Measurements from ENCODE around the gene CSGALNACT2. TPM values are rescaled to one million over a fixed set of nuclear protein-coding genes. Genes with fewer than 3 reads are reported as not detected.
A peak's percentile ranks its signal among the peaks of the same experiment; 100 is the strongest.

The CSGALNACT2 gene
- polyA plus RNA-seq, 2 donors: 2.0 to 3.4 TPM

DNA sequence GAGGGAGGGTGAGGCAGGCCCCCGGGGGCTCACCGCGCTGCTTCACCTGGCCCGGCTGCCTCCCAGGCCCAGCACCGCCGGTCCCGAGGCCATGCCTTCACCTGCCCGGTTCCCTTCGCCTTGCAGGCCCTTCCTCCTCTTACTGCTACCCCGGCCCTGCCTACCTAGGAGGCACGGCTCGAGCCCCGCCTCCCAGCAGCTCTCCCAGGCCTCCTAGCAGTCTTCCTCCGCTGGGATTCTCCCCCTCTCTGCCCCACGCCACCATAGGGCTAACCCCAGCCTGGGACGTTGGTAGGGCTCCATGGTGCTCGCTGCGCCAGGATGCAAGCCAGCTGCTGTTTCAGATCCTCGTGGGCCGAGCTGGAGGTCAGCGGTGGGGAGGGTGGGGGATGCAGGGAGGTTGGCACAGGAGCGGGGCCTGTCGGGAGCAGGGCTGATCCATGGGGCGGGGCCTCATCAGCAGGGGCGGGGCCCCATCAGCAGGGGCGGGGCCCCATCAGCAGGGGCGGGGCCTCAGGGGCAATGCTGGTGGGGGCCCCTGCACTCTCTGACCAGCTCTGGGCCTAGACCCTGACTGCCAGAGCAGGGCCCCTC, 65.3 kb downstream of the CSGALNACT2 start:
- no peaks in the 10 kb centered on the region for H3K27me3 ChIP-seq (ENCODE audit: control insufficient read depth in 1 of 2, insufficient read depth in 2 of 2, low read length in 2 of 2)
- H3K36me3 ChIP-seq (ENCODE audit: control insufficient read depth in 2 of 2, insufficient read depth in 2 of 2, low read length in 1 of 2): peaks cover 0 to 1% of the 10 kb centered on the region in 2 donors
- peaks cover 8 to 10% of the 10 kb centered on the region in 2 donors for H3K4me1 ChIP-seq (ENCODE audit: control insufficient read depth in 2 of 2, insufficient read depth in 2 of 2, low read length in 1 of 2)
- no peaks in the 10 kb centered on the region for H3K9me3 ChIP-seq (ENCODE audit: control insufficient read depth in 2 of 2, insufficient read depth in 1 of 2, low read depth in 1 of 2, low read length in 1 of 2)
- peak overlapping the region in 1 of 2 donors; percentile 14 for H3K27ac ChIP-seq (ENCODE audit: low read depth in 2 of 2, low read length in 1 of 2)
- 58 to 62% methylated on average over 17 to 27 of the region's 27 CpGs for WGBS, 2 donors
- H3K4me3 ChIP-seq (ENCODE audit: low read depth in 1 of 2, low read length in 2 of 2): no peak overlapping the region

DNA sequence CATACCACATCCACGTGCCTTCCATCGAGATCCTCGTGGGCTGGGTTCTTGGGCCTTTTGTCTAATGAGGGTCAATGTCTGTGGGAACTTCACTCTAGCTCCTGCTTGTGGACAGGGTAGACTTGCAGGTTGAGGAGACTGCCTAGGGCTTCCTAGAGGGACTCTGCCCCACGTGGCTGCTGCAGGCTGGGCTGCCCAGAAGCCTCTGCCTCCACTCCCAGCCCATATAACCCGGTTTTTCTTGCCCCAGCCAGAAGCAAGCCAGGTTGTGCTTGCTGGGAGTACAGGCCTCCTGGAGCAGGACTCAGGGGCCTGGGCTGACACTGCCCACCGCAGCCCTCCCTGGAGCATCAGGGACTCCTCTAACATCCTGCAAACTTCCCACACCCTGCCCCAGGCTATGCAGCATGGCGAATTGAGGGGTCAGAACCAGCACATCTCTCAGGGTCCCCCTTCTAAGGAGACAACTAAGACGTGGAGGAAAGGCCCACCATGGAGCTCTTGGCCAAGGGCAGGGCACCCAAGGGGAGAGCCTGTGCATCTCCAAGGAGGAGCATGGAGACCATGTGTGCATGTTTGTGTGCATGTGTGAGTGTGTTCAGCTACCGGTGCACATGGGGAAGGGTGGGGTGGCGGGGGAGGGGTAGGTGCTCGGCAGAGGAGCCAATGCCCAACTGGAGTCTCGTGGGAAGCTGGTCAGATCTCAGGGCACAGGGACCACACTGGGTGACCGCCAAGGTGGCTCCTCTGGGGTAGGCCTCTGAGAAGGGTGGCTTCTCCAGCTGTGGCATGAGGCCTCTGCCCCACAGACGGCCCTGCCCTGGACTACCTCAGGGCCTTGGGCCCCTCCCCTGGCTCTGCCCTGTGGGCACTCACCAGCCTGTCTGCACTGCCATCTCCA, 66.0 kb downstream of the CSGALNACT2 start:
- H3K27ac ChIP-seq (ENCODE audit: low read depth in 2 of 2, low read length in 1 of 2): no peak overlapping the region
- H3K4me3 ChIP-seq (ENCODE audit: low read depth in 1 of 2, low read length in 2 of 2): no peak overlapping the region
- no peaks in the 10 kb centered on the region for H3K36me3 ChIP-seq (ENCODE audit: control insufficient read depth in 2 of 2, insufficient read depth in 2 of 2, low read length in 1 of 2)
- H3K9me3 ChIP-seq (ENCODE audit: control insufficient read depth in 2 of 2, insufficient read depth in 1 of 2, low read depth in 1 of 2, low read length in 1 of 2): no peaks in the 10 kb centered on the region
- peaks cover 8 to 10% of the 10 kb centered on the region in 2 donors for H3K4me1 ChIP-seq (ENCODE audit: control insufficient read depth in 2 of 2, insufficient read depth in 2 of 2, low read length in 1 of 2)
- H3K27me3 ChIP-seq (ENCODE audit: control insufficient read depth in 1 of 2, insufficient read depth in 2 of 2, low read length in 2 of 2): no peaks in the 10 kb centered on the region
- WGBS, 2 donors: 72 to 81% methylated on average over 14 of the region's 14 CpGs

GRCh38 chr10:43204943-43205671, 66.9 kb downstream of the CSGALNACT2 start:
- Histone ChIP-seq H3K4me1 (ENCODE audit: control insufficient read depth in 2 of 2, insufficient read depth in 2 of 2, low read length in 1 of 2) (peaks cover 8 to 10% of the 10 kb centered on the region in 2 donors), H3K27ac (ENCODE audit: low read depth in 2 of 2, low read length in 1 of 2) (no peak overlapping the region), H3K9me3 (ENCODE audit: control insufficient read depth in 2 of 2, insufficient read depth in 1 of 2, low read depth in 1 of 2, low read length in 1 of 2) (no peaks in the 10 kb centered on the region), H3K4me3 (ENCODE audit: low read depth in 1 of 2, low read length in 2 of 2) (no peak overlapping the region), H3K36me3 (ENCODE audit: control insufficient read depth in 2 of 2, insufficient read depth in 2 of 2, low read length in 1 of 2) (no peaks in the 10 kb centered on the region), H3K27me3 (ENCODE audit: control insufficient read depth in 1 of 2, insufficient read depth in 2 of 2, low read length in 2 of 2) (no peaks in the 10 kb centered on the region)
- 56 to 60% methylated on average over 10 to 11 of the region's 11 CpGs for WGBS, 2 donors

DNA sequence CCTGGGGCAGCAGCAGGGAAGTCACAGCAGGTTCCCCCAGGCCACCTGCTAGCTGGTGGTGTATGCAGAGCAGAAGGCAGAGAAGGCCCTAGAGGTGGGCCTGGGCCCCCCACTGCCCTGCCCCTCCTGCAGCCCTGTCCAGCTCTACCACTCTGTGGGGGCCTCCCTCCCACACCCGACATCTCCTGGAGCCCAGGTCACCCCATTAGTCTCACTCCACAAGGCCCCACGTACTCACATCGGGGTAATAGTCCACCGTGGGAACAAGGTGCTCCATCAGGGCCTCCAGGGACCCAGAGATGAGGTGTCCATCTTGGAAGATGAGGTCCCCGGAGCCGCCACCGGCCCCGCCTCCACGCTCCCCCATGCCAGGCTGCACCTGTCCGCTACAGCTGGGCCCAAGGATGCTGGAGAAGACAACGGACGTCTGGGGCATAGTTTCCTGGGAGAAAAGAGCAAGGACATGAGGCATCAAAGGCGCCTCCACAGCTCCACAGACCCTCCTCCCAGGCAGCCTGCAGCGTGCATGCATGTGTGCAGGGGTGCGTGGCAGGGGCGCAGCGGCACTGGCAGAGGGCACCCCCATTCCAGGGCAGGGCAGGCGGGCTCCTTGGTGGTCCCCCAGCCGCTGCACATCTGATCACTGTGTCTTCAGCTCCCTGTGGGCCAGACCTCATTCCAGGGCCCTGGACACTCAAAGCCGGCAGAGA, 67.6 kb downstream of the CSGALNACT2 start:
- Histone ChIP-seq H3K36me3 (ENCODE audit: control insufficient read depth in 2 of 2, insufficient read depth in 2 of 2, low read length in 1 of 2) (no peaks in the 10 kb centered on the region), H3K9me3 (ENCODE audit: control insufficient read depth in 2 of 2, insufficient read depth in 1 of 2, low read depth in 1 of 2, low read length in 1 of 2) (no peaks in the 10 kb centered on the region), H3K4me1 (ENCODE audit: control insufficient read depth in 2 of 2, insufficient read depth in 2 of 2, low read length in 1 of 2) (peaks cover 8% of the 10 kb centered on the region in 2 donors), H3K27me3 (ENCODE audit: control insufficient read depth in 1 of 2, insufficient read depth in 2 of 2, low read length in 2 of 2) (no peaks in the 10 kb centered on the region), H3K4me3 (ENCODE audit: low read depth in 1 of 2, low read length in 2 of 2) (no peak overlapping the region), H3K27ac (ENCODE audit: low read depth in 2 of 2, low read length in 1 of 2) (no peak overlapping the region)
- WGBS, 2 donors: 93 to 96% methylated on average over 20 of the region's 20 CpGs

GRCh38 chr10:43206391-43207235, 68.4 kb downstream of the CSGALNACT2 start:
- Histone ChIP-seq H3K4me1 (ENCODE audit: control insufficient read depth in 2 of 2, insufficient read depth in 2 of 2, low read length in 1 of 2) (peaks cover 6 to 8% of the 10 kb centered on the region in 2 donors), H3K27me3 (ENCODE audit: control insufficient read depth in 1 of 2, insufficient read depth in 2 of 2, low read length in 2 of 2) (no peaks in the 10 kb centered on the region), H3K27ac (ENCODE audit: low read depth in 2 of 2, low read length in 1 of 2) (no peak overlapping the region), H3K36me3 (ENCODE audit: control insufficient read depth in 2 of 2, insufficient read depth in 2 of 2, low read length in 1 of 2) (no peaks in the 10 kb centered on the region), H3K4me3 (ENCODE audit: low read depth in 1 of 2, low read length in 2 of 2) (no peak overlapping the region), H3K9me3 (ENCODE audit: control insufficient read depth in 2 of 2, insufficient read depth in 1 of 2, low read depth in 1 of 2, low read length in 1 of 2) (no peaks in the 10 kb centered on the region)
- WGBS, 2 donors: 91 to 92% methylated on average over 13 of the region's 13 CpGs

DNA sequence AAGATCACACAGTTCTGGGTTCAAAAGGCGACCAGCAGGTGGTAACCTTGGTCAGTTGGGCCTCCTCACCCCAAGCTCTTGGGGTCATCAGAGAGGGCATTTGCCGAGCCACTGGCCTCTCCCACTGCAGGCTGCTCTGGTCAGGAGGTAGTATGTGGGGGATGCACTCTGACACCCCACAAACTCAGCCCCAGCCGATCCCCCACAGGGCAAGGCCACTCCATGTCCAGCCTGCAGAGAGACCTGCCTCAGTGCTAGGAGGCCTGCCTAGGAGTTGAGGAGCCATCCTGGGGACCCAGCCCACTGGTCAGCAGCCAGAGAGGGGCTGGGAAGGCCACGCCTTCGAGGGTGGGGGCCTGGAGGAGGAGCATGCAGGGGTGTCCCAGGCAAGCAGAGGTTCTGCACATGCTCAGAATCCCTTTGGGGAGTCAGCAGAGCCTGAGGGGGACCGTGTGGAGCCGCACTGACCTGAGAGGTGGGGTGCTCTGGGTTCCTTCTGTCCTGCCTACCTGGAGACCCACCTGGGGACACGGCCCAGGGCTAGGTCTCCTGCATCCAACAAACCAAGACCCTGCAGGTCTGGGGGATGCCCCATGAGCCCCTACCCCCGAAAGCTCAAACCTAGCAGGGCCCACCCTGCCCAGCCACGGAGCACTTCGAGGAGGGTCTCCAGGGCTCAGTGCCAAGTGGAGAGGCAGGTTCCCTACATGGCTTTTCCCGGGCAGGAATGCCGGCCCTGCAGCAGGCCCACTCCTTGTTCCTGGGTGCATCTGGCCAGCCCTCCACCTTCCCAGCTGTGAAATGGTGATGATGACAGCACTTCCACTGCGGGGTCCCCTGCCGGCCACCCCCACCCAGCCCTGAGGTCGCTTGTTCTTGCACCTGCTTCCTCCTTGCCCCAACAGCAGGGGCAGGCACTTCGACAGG, 70.2 kb downstream of the CSGALNACT2 start:
- no peaks in the 10 kb centered on the region for H3K36me3 ChIP-seq (ENCODE audit: control insufficient read depth in 2 of 2, insufficient read depth in 2 of 2, low read length in 1 of 2)
- no peak overlapping the region for H3K27ac ChIP-seq (ENCODE audit: low read depth in 2 of 2, low read length in 1 of 2)
- no peaks in the 10 kb centered on the region for H3K9me3 ChIP-seq (ENCODE audit: control insufficient read depth in 2 of 2, insufficient read depth in 1 of 2, low read depth in 1 of 2, low read length in 1 of 2)
- H3K4me1 ChIP-seq (ENCODE audit: control insufficient read depth in 2 of 2, insufficient read depth in 2 of 2, low read length in 1 of 2): peaks cover 2% of the 10 kb centered on the region in 2 donors
- no peaks in the 10 kb centered on the region for H3K27me3 ChIP-seq (ENCODE audit: control insufficient read depth in 1 of 2, insufficient read depth in 2 of 2, low read length in 2 of 2)
- no peak overlapping the region for H3K4me3 ChIP-seq (ENCODE audit: low read depth in 1 of 2, low read length in 2 of 2)
- 78 to 79% methylated on average over 17 of the region's 17 CpGs for WGBS, 2 donors

GRCh38 chr10:43209074-43209455, 70.8 kb downstream of the CSGALNACT2 start:
- Histone ChIP-seq H3K4me1 (ENCODE audit: control insufficient read depth in 2 of 2, insufficient read depth in 2 of 2, low read length in 1 of 2) (peaks cover 0 to 2% of the 10 kb centered on the region in 2 donors), H3K4me3 (ENCODE audit: low read depth in 1 of 2, low read length in 2 of 2) (no peak overlapping the region), H3K27me3 (ENCODE audit: control insufficient read depth in 1 of 2, insufficient read depth in 2 of 2, low read length in 2 of 2) (no peaks in the 10 kb centered on the region), H3K36me3 (ENCODE audit: control insufficient read depth in 2 of 2, insufficient read depth in 2 of 2, low read length in 1 of 2) (no peaks in the 10 kb centered on the region), H3K27ac (ENCODE audit: low read depth in 2 of 2, low read length in 1 of 2) (no peak overlapping the region), H3K9me3 (ENCODE audit: control insufficient read depth in 2 of 2, insufficient read depth in 1 of 2, low read depth in 1 of 2, low read length in 1 of 2) (no peaks in the 10 kb centered on the region)
- 83 to 86% methylated on average over 7 of the region's 7 CpGs for WGBS, 2 donors

GRCh38 chr10:43209651-43210141, 71.5 kb downstream of the CSGALNACT2 start:
- Histone ChIP-seq H3K9me3 (ENCODE audit: control insufficient read depth in 2 of 2, insufficient read depth in 1 of 2, low read depth in 1 of 2, low read length in 1 of 2) (no peaks in the 10 kb centered on the region), H3K4me1 (ENCODE audit: control insufficient read depth in 2 of 2, insufficient read depth in 2 of 2, low read length in 1 of 2) (peaks cover 0 to 2% of the 10 kb centered on the region in 2 donors), H3K27ac (ENCODE audit: low read depth in 2 of 2, low read length in 1 of 2) (no peak overlapping the region), H3K36me3 (ENCODE audit: control insufficient read depth in 2 of 2, insufficient read depth in 2 of 2, low read length in 1 of 2) (no peaks in the 10 kb centered on the region), H3K27me3 (ENCODE audit: control insufficient read depth in 1 of 2, insufficient read depth in 2 of 2, low read length in 2 of 2) (no peaks in the 10 kb centered on the region), H3K4me3 (ENCODE audit: low read depth in 1 of 2, low read length in 2 of 2) (no peak overlapping the region)
- WGBS, 2 donors: 87 to 89% methylated on average over 5 of the region's 5 CpGs
